Measurements from ENCODE around the gene TESK1.

DNA sequence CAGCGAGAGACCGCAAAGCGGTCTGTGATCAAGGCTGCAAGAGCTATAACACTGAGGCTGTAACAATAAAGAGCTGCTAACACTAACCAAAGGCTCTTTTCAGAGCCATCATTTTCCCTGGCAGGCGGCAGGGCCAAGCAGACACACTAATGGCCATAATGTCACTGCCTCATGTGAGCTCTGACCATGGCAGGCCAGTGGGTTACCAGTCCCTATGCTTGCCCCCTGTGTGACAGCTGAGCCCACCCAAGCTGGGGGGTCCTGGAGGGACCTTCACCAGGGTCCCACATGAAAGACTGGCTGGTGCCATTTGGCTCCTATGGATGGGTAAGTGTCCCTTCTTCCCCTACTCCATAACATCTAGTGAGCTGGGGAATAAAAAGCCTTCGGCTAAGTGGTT lies 29.6 kb upstream of the TESK1 start:
- TF ChIP-seq POLR2A (IDR thresholded peaks at IDR 0.05; ENCODE audit: extremely low read depth, insufficient read length): no peak
- TF ChIP-seq, protein P1, sequence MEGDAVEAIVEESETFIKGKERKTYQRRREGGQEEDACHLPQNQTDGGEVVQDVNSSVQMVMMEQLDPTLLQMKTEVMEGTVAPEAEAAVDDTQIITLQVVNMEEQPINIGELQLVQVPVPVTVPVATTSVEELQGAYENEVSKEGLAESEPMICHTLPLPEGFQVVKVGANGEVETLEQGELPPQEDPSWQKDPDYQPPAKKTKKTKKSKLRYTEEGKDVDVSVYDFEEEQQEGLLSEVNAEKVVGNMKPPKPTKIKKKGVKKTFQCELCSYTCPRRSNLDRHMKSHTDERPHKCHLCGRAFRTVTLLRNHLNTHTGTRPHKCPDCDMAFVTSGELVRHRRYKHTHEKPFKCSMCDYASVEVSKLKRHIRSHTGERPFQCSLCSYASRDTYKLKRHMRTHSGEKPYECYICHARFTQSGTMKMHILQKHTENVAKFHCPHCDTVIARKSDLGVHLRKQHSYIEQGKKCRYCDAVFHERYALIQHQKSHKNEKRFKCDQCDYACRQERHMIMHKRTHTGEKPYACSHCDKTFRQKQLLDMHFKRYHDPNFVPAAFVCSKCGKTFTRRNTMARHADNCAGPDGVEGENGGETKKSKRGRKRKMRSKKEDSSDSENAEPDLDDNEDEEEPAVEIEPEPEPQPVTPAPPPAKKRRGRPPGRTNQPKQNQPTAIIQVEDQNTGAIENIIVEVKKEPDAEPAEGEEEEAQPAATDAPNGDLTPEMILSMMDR (IDR thresholded peaks at IDR 0.05; ENCODE audit: low read depth, low read length): no peak
- no peak for TF ChIP-seq MAX (IDR thresholded peaks at IDR 0.05; ENCODE audit: low read depth, low read length)
- no peak for TF ChIP-seq MYC (IDR thresholded peaks at IDR 0.05; ENCODE audit: low read depth, low read length)
